ENCODE results near the gene LGI4. TPM values are rescaled to one million over a fixed set of nuclear protein-coding genes. Genes with fewer than 3 reads are reported as not detected.

Gene LGI4
- total RNA-seq, 1 experiment from 2014 or later: 0.32 TPM

- no TSS peak for BruUV-seq (replicated peaks)
- DNase-seq (ENCODE audit: low read depth, low spot score) (no peak), ATAC-seq (no peak)
- ChIA-PET POLR2A (no interaction called here), CTCF (no interaction called here), RAD21 (ENCODE audit: low non-redundant PET in 1 of 2, low total read pairs in 2 of 2, uncharacterized antibody in 2 of 2, unreplicated experiment in 2 of 2) (no interaction called here)
- Histone ChIP-seq H3K4me3 (replicated peaks in 1 of 2; ENCODE audit: low read depth in 1 of 2, low read length in 2 of 2) (no peak overlapping the region), H3K4me1 (ENCODE audit: control insufficient read depth in 1 of 2, insufficient read depth in 2 of 2, low read length in 2 of 2) (peaks cover 18 to 42% of the 10 kb centered on the region in 2 experiments), H3K9me3 (ENCODE audit: control insufficient read depth in 1 of 2, insufficient read depth in 1 of 2, low read depth in 1 of 2, low read length in 2 of 2) (no peaks in the 10 kb centered on the region), H3K36me3 (ENCODE audit: control insufficient read depth in 1 of 2, insufficient read depth in 2 of 2, low read length in 2 of 2) (no peaks in the 10 kb centered on the region), H3K9ac (ENCODE audit: low read length) (no peak overlapping the region), H3K9me2 (ENCODE audit: insufficient read depth) (no peaks in the 10 kb centered on the region), H3K79me2 (ENCODE audit: insufficient read depth, low read length) (no peaks in the 10 kb centered on the region), H3K27me3 (ENCODE audit: insufficient read depth, low read length) (no peaks in the 10 kb centered on the region), H4K20me1 (ENCODE audit: insufficient read depth) (no peaks in the 10 kb centered on the region), H3K27ac (ENCODE audit: low read depth, low read length) (no peak overlapping the region), H2AFZ (ENCODE audit: low read depth, low read length, poor library complexity, severe bottlenecking) (no peak overlapping the region), H3K4me2 (ENCODE audit: low read length) (no peak overlapping the region)
- TF ChIP-seq ELF1 (IDR thresholded peaks at IDR 0.05; ENCODE audit: borderline replicate concordance, low read depth) (no peak), EZH2phosphoT487 (IDR thresholded peaks at IDR 0.05; ENCODE audit: borderline replicate concordance) (no peak), POLR2A (IDR thresholded peaks at IDR 0.05; ENCODE audit: borderline replicate concordance, extremely low read depth, insufficient read depth, insufficient read length) (no peak), RAD21 (IDR thresholded peaks at IDR 0.05; ENCODE audit: low read depth) (no peak), POLR2AphosphoS5 (IDR thresholded peaks at IDR 0.05; ENCODE audit: low read depth, low read length) (no peak), JUND (IDR thresholded peaks at IDR 0.05) (no peak), CTCF (IDR thresholded peaks at IDR 0.05 in 2 of 3, conservative IDR thresholded peaks at IDR 0.05 in 1 of 3; ENCODE audit: borderline replicate concordance in 1 of 3, insufficient read depth in 1 of 3, low read depth in 2 of 3, low read length in 2 of 3) (no peak), FOSL1 (IDR thresholded peaks at IDR 0.05; ENCODE audit: low read depth) (no peak), EZH2 (IDR thresholded peaks at IDR 0.05) (no peak), ZFX (IDR thresholded peaks at IDR 0.05) (no peak), EGR1 (IDR thresholded peaks at IDR 0.05; ENCODE audit: low read depth) (no peak), SIN3A (IDR thresholded peaks at IDR 0.05; ENCODE audit: low read depth) (no peak), TCF7L2 (IDR thresholded peaks at IDR 0.05; ENCODE audit: borderline replicate concordance, extremely low read depth, insufficient read depth, insufficient read length) (no peak)
- TF ChIP-seq, protein P1, sequence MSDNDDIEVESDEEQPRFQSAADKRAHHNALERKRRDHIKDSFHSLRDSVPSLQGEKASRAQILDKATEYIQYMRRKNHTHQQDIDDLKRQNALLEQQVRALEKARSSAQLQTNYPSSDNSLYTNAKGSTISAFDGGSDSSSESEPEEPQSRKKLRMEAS (IDR thresholded peaks at IDR 0.05): no peak
- intact Hi-C loops (cut with micrococcal nuclease): no loop called here
These were observed 17.7 kb downstream of the LGI4 start for GRCh38 chr19:35117116-35117515.
